T-helper 2 cell treated with Interferon-gamma antibody and Interleukin-4, amounts not matched to agents 5 μg/mL and 100 μg/mL, for 36 hours (primary cell): ENCODE measurements around the gene GABRG3.

Experiments used
- DNase-seq: peaks from one replicate; pipeline ENCODE4 v3.0.0; 2021; ENCODE audit warnings: low spot score
- H3K27ac Mint-ChIP-seq: one replicate; pipeline ENCODE4 v1.8.0; 2021; ENCODE audit warnings: mild to moderate bottlenecking, mixed read lengths
- H3K27me3 Mint-ChIP-seq: one replicate; pipeline ENCODE4 v1.8.0; 2021; ENCODE audit warnings: low read depth, mixed read lengths
- H3K36me3 Mint-ChIP-seq: one replicate; pipeline ENCODE4 v1.8.0; 2021; ENCODE audit warnings: low read depth, mixed read lengths
- H3K4me1 Mint-ChIP-seq: one replicate; pipeline ENCODE4 v1.8.0; 2021; ENCODE audit warnings: low read depth, mixed read lengths
- H3K4me3 Mint-ChIP-seq: one replicate; pipeline ENCODE4 v1.8.0; 2022; ENCODE audit warnings: mild to moderate bottlenecking, moderate library complexity, mixed read lengths
- H3K9me3 Mint-ChIP-seq: one replicate; pipeline ENCODE4 v1.8.0; 2021; ENCODE audit warnings: mixed read lengths

The GABRG3 gene

GRCh38 chr15:27248251-27248650, 277.3 kb downstream of the GABRG3 start:
- no peak for DNase-seq
- Mint-ChIP-seq H3K27me3 (no peaks in the 10 kb centered on the region), H3K27ac (no peak overlapping the region), H3K36me3 (no peaks in the 10 kb centered on the region), H3K9me3 (peaks cover 25% of the 10 kb centered on the region), H3K4me1 (no peaks in the 10 kb centered on the region), H3K4me3 (no peak overlapping the region)

GRCh38 chr15:27249046-27249759, 278.2 kb downstream of the GABRG3 start:
- Mint-ChIP-seq H3K36me3 (no peaks in the 10 kb centered on the region), H3K4me3 (no peak overlapping the region), H3K4me1 (no peaks in the 10 kb centered on the region), H3K9me3 (peaks cover 27% of the 10 kb centered on the region), H3K27ac (no peak overlapping the region), H3K27me3 (no peaks in the 10 kb centered on the region)
- no peak for DNase-seq

- Mint-ChIP-seq H3K9me3 (peaks cover 31% of the 10 kb centered on the region), H3K27me3 (no peaks in the 10 kb centered on the region), H3K4me3 (no peak overlapping the region), H3K27ac (no peak overlapping the region), H3K4me1 (no peaks in the 10 kb centered on the region), H3K36me3 (no peaks in the 10 kb centered on the region)
- DNase-seq = no peak
Observed at GRCh38 chr15:27249760-27250109, 278.8 kb downstream of the GABRG3 start.

GRCh38 chr15:27250223-27250622, 279.2 kb downstream of the GABRG3 start:
- no peaks in the 10 kb centered on the region for H3K4me1 Mint-ChIP-seq
- DNase-seq = no peak
- H3K27ac Mint-ChIP-seq = no peak overlapping the region
- peaks cover 31% of the 10 kb centered on the region for H3K9me3 Mint-ChIP-seq
- H3K4me3 Mint-ChIP-seq = no peak overlapping the region
- H3K27me3 Mint-ChIP-seq = no peaks in the 10 kb centered on the region
- H3K36me3 Mint-ChIP-seq = no peaks in the 10 kb centered on the region

- Mint-ChIP-seq H3K36me3 (no peaks in the 10 kb centered on the region), H3K9me3 (peaks cover 35% of the 10 kb centered on the region), H3K27me3 (no peaks in the 10 kb centered on the region), H3K4me1 (no peaks in the 10 kb centered on the region), H3K27ac (no peak overlapping the region), H3K4me3 (no peak overlapping the region)
- no peak for DNase-seq
Observed at GRCh38 chr15:27254055-27254454, 283.1 kb downstream of the GABRG3 start.

GRCh38 chr15:27254801-27255200, 283.8 kb downstream of the GABRG3 start:
- Mint-ChIP-seq H3K4me1 (no peaks in the 10 kb centered on the region), H3K4me3 (no peak overlapping the region), H3K27me3 (no peaks in the 10 kb centered on the region), H3K36me3 (no peaks in the 10 kb centered on the region), H3K9me3 (peaks cover 41% of the 10 kb centered on the region), H3K27ac (no peak overlapping the region)
- no peak for DNase-seq

GRCh38 chr15:27256446-27256845, 285.5 kb downstream of the GABRG3 start:
- Mint-ChIP-seq H3K4me1 (no peaks in the 10 kb centered on the region), H3K27ac (no peak overlapping the region), H3K36me3 (no peaks in the 10 kb centered on the region), H3K9me3 (peaks cover 39% of the 10 kb centered on the region), H3K4me3 (no peak overlapping the region), H3K27me3 (no peaks in the 10 kb centered on the region)
- DNase-seq = no peak

GRCh38 chr15:27258287-27258686, 287.3 kb downstream of the GABRG3 start:
- Mint-ChIP-seq H3K4me1 (no peaks in the 10 kb centered on the region), H3K4me3 (no peak overlapping the region), H3K36me3 (no peaks in the 10 kb centered on the region), H3K27me3 (no peaks in the 10 kb centered on the region), H3K9me3 (peaks cover 44% of the 10 kb centered on the region), H3K27ac (no peak overlapping the region)
- no peak for DNase-seq

- Mint-ChIP-seq H3K9me3 (peaks cover 33% of the 10 kb centered on the region), H3K36me3 (no peaks in the 10 kb centered on the region), H3K4me3 (no peak overlapping the region), H3K4me1 (no peaks in the 10 kb centered on the region), H3K27me3 (no peaks in the 10 kb centered on the region), H3K27ac (no peak overlapping the region)
- DNase-seq = no peak
Observed at GRCh38 chr15:27260523-27260922, 289.5 kb downstream of the GABRG3 start.

- no peaks in the 10 kb centered on the region for H3K36me3 Mint-ChIP-seq
- no peaks in the 10 kb centered on the region for H3K4me1 Mint-ChIP-seq
- no peak overlapping the region for H3K4me3 Mint-ChIP-seq
- no peak for DNase-seq
- no peak overlapping the region for H3K27ac Mint-ChIP-seq
- no peaks in the 10 kb centered on the region for H3K27me3 Mint-ChIP-seq
- peaks cover 59% of the 10 kb centered on the region for H3K9me3 Mint-ChIP-seq
Observed at GRCh38 chr15:27268923-27269322, 297.9 kb downstream of the GABRG3 start.

GRCh38 chr15:27271258-27271657, 300.3 kb downstream of the GABRG3 start:
- no peaks in the 10 kb centered on the region for H3K27me3 Mint-ChIP-seq
- no peaks in the 10 kb centered on the region for H3K36me3 Mint-ChIP-seq
- H3K27ac Mint-ChIP-seq = no peak overlapping the region
- no peak overlapping the region for H3K4me3 Mint-ChIP-seq
- H3K4me1 Mint-ChIP-seq = no peaks in the 10 kb centered on the region
- H3K9me3 Mint-ChIP-seq = peaks cover 62% of the 10 kb centered on the region
- no peak for DNase-seq

GRCh38 chr15:27272427-27272826, 301.4 kb downstream of the GABRG3 start:
- H3K4me3 Mint-ChIP-seq = no peak overlapping the region
- no peak for DNase-seq
- no peaks in the 10 kb centered on the region for H3K4me1 Mint-ChIP-seq
- peaks cover 52% of the 10 kb centered on the region for H3K9me3 Mint-ChIP-seq
- no peaks in the 10 kb centered on the region for H3K27me3 Mint-ChIP-seq
- H3K27ac Mint-ChIP-seq = no peak overlapping the region
- no peaks in the 10 kb centered on the region for H3K36me3 Mint-ChIP-seq

GRCh38 chr15:27273506-27273905, 302.5 kb downstream of the GABRG3 start:
- Mint-ChIP-seq H3K4me1 (no peaks in the 10 kb centered on the region), H3K36me3 (no peaks in the 10 kb centered on the region), H3K27ac (no peak overlapping the region), H3K27me3 (no peaks in the 10 kb centered on the region), H3K4me3 (no peak overlapping the region), H3K9me3 (peaks cover 44% of the 10 kb centered on the region)
- DNase-seq = no peak

- no peaks in the 10 kb centered on the region for H3K4me1 Mint-ChIP-seq
Observed at GRCh38 chr15:27278761-27279160, 307.8 kb downstream of the GABRG3 start.

GRCh38 chr15:27292641-27293040, 321.7 kb downstream of the GABRG3 start:
- H3K4me1 Mint-ChIP-seq = no peaks in the 10 kb centered on the region
- H3K27ac Mint-ChIP-seq = no peak overlapping the region
- peaks cover 41% of the 10 kb centered on the region for H3K9me3 Mint-ChIP-seq
- H3K27me3 Mint-ChIP-seq = no peaks in the 10 kb centered on the region
- H3K36me3 Mint-ChIP-seq = no peaks in the 10 kb centered on the region
- no peak overlapping the region for H3K4me3 Mint-ChIP-seq
- DNase-seq = no peak

More at GRCh38 chr15:27278761-27279160, 307.8 kb downstream of the GABRG3 start:
- Mint-ChIP-seq H3K27me3 (no peaks in the 10 kb centered on the region), H3K27ac (no peak overlapping the region), H3K36me3 (no peaks in the 10 kb centered on the region), H3K9me3 (peaks cover 27% of the 10 kb centered on the region), H3K4me3 (no peak overlapping the region)
- no peak for DNase-seq
